Measurements from ENCODE around the gene ALAS1. TPM values are rescaled to one million over a fixed set of nuclear protein-coding genes. Genes with fewer than 3 reads are reported as not detected.
A peak's percentile ranks its signal among the peaks of the same experiment; 100 is the strongest.

The ALAS1 gene
- total RNA-seq, 1 experiment from 2014 or later: 71.2 TPM

DNA sequence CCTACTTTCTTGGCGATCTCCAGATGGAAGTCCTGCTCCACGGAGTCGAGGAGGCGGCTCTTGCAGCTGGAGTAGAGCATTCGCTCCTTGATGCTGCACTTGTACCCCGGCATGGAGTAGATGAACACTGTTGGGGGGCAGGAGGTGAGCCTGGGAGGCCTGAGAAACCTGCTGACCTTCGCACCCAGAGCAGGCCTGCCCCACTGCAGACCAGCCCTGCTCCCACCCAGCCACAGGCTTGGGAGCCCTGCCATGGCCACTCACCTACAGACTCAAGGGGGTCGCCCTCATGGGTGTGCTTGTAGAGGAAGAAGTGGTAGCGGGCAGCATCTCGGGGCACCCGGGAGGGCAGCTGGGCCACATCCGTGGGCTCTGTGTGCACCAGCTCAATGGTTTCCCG, 31.7 kb downstream of the ALAS1 start:
- no peak overlapping the region for H3K4me3 ChIP-seq
- intact Hi-C loops (cut with micrococcal nuclease; ENCODE audit: unreplicated experiment): loop anchor here (5.0 kb wide), 1 partner anchor 158 kb away; no protein-coding TSS in a partner anchor
- H3K36me3 ChIP-seq (ENCODE audit: low read depth): peaks cover 7% of the 10 kb centered on the region; the same call in 1 of the 2 replicates
- no peaks in the 10 kb centered on the region for H3K27me3 ChIP-seq (ENCODE audit: insufficient read depth, low read depth)
- DNase-seq: no peak
- peaks cover 9% of the 10 kb centered on the region for H4K20me1 ChIP-seq (ENCODE audit: insufficient read depth)
- H3F3A ChIP-seq (ENCODE audit: insufficient read depth, low read depth): 0 out of 2 replicates have a peak, but pooled peaks cover 3% of the 10 kb centered on the region
- ChIA-PET POLR2A (ENCODE audit: unreplicated experiment) (interaction anchor here (0.5 kb wide), 1 partner anchor 1605 kb away, joined by 3 read pairs; no protein-coding TSS in a partner anchor), CTCF (no interaction called here)
- H3K9me2 ChIP-seq (ENCODE audit: insufficient read depth): no peaks in the 10 kb centered on the region
- H3K79me2 ChIP-seq (ENCODE audit: low read depth): peaks cover under 1% of the 10 kb centered on the region
- no peak overlapping the region for H3K27ac ChIP-seq
- TF ChIP-seq EZH2 (IDR thresholded peaks at IDR 0.05; ENCODE audit: low read depth): no peak
- BruUV-seq (replicated peaks): no TSS peak
- no peak overlapping the region for H2AFZ ChIP-seq
- H3K4me2 ChIP-seq: no peak overlapping the region
- no peaks in the 10 kb centered on the region for H3K9me3 ChIP-seq (ENCODE audit: insufficient read depth, low read depth)
- H3K4me1 ChIP-seq (replicated peaks; ENCODE audit: insufficient read depth): no peaks in the 10 kb centered on the region

- Histone ChIP-seq H3F3A (ENCODE audit: insufficient read depth, low read depth) (0 out of 2 replicates have a peak, but pooled peaks cover 3% of the 10 kb centered on the region), H3K4me3 (no peak overlapping the region), H2AFZ (no peak overlapping the region), H3K36me3 (ENCODE audit: low read depth) (peaks cover 7% of the 10 kb centered on the region; the same call in 1 of the 2 replicates), H3K9me2 (ENCODE audit: insufficient read depth) (no peaks in the 10 kb centered on the region), H3K27ac (no peak overlapping the region), H3K27me3 (ENCODE audit: insufficient read depth, low read depth) (no peaks in the 10 kb centered on the region), H3K4me1 (replicated peaks; ENCODE audit: insufficient read depth) (0 out of 2 replicates have a peak, but pooled peaks cover 2% of the 10 kb centered on the region), H3K79me2 (ENCODE audit: low read depth) (peaks cover 8% of the 10 kb centered on the region), H3K9me3 (ENCODE audit: insufficient read depth, low read depth) (no peaks in the 10 kb centered on the region), H3K4me2 (no peak overlapping the region), H4K20me1 (ENCODE audit: insufficient read depth) (peaks cover 9% of the 10 kb centered on the region)
- BruUV-seq (replicated peaks): no TSS peak
- TF ChIP-seq CTCF (conservative IDR thresholded peaks at IDR 0.05) (no peak), EZH2 (IDR thresholded peaks at IDR 0.05; ENCODE audit: low read depth) (no peak)
- POLR2A ChIA-PET (ENCODE audit: unreplicated experiment): no interaction called here
- DNase-seq: peak in 1 of 2 experiments; percentile 26
- intact Hi-C loops (cut with micrococcal nuclease; ENCODE audit: unreplicated experiment): loop anchor here (5.0 kb wide), 1 partner anchor 157 kb away; no protein-coding TSS in a partner anchor
- CTCF ChIA-PET: no interaction called here
Measured at GRCh38 chr3:52230461-52230860, 32.5 kb downstream of the ALAS1 start.

GRCh38 chr3:52230889-52231499, 33.0 kb downstream of the ALAS1 start:
- Histone ChIP-seq H3K27me3 (ENCODE audit: insufficient read depth, low read depth) (no peaks in the 10 kb centered on the region), H3K79me2 (ENCODE audit: low read depth) (peaks cover 13% of the 10 kb centered on the region), H3K4me1 (replicated peaks; ENCODE audit: insufficient read depth) (peaks cover 8% of the 10 kb centered on the region; the same call in 1 of the 2 replicates), H3K27ac (no peak overlapping the region), H3K4me3 (no peak overlapping the region), H3K9me3 (ENCODE audit: insufficient read depth, low read depth) (no peaks in the 10 kb centered on the region), H2AFZ (no peak overlapping the region), H3K9me2 (ENCODE audit: insufficient read depth) (no peaks in the 10 kb centered on the region), H3K4me2 (no peak overlapping the region), H3K36me3 (ENCODE audit: low read depth) (peaks cover 7% of the 10 kb centered on the region; the same call in 1 of the 2 replicates), H3F3A (ENCODE audit: insufficient read depth, low read depth) (peaks cover 7% of the 10 kb centered on the region), H4K20me1 (ENCODE audit: insufficient read depth) (peaks cover 9% of the 10 kb centered on the region)
- TF ChIP-seq CTCF (conservative IDR thresholded peaks at IDR 0.05) (no peak), EZH2 (IDR thresholded peaks at IDR 0.05; ENCODE audit: low read depth) (no peak)
- no TSS peak for BruUV-seq (replicated peaks)
- CTCF ChIA-PET: no interaction called here
- intact Hi-C loops (cut with micrococcal nuclease; ENCODE audit: unreplicated experiment): loop anchor here (1.0 to 5.0 kb wide), 2 partner anchors 108 to 156 kb away; no protein-coding TSS in a partner anchor
- DNase-seq: no peak
- POLR2A ChIA-PET (ENCODE audit: unreplicated experiment): no interaction called here

Measured in PC-9 (cell line).